GM19193 (cell line): Measurements from ENCODE around the gene STX17.

Experiments
- POLR2A ChIP-seq: IDR thresholded peaks from 4 replicates; pipeline ENCODE4 v1.6.1; 2011; ENCODE audit not compliant: insufficient read depth, insufficient read length; ENCODE audit errors: extremely low read depth

STX17 gene

GRCh38 chr9:99906403-99907207, at the start of gene STX17:
TSS of gene STX17 (plus strand) at chr9:99906654. CDS start at chr9:99915240, 8,586 bp downstream.
- TF ChIP-seq POLR2A: peak; percentile 87

GRCh38 chr9:99858087-99858486, 48.4 kb upstream of the STX17 start:
- no peak for TF ChIP-seq POLR2A

GRCh38 chr9:99859243-99859980, 47.0 kb upstream of the STX17 start:
- no peak for TF ChIP-seq POLR2A

GRCh38 chr9:99860266-99860665, 46.2 kb upstream of the STX17 start:
- no peak for TF ChIP-seq POLR2A

- no peak for TF ChIP-seq POLR2A
Measured at GRCh38 chr9:99863955-99864354, 42.5 kb upstream of the STX17 start.

- no peak for TF ChIP-seq POLR2A
Measured at GRCh38 chr9:99866398-99866797, 40.1 kb upstream of the STX17 start.

GRCh38 chr9:99867536-99867935, 38.9 kb upstream of the STX17 start:
- no peak for TF ChIP-seq POLR2A

- TF ChIP-seq POLR2A: no peak
Measured at GRCh38 chr9:99867968-99868367, 38.5 kb upstream of the STX17 start.

- no peak for TF ChIP-seq POLR2A
Measured at GRCh38 chr9:99868845-99869244, 37.6 kb upstream of the STX17 start.

- no peak for TF ChIP-seq POLR2A
Measured at GRCh38 chr9:99870126-99870525, 36.3 kb upstream of the STX17 start.

GRCh38 chr9:99873531-99873930, 32.9 kb upstream of the STX17 start:
- no peak for TF ChIP-seq POLR2A

GRCh38 chr9:99873943-99874584, 32.4 kb upstream of the STX17 start:
- TF ChIP-seq POLR2A: no peak

- no peak for TF ChIP-seq POLR2A
Measured at GRCh38 chr9:99876190-99876589, 30.3 kb upstream of the STX17 start.

GRCh38 chr9:99878651-99879050, 27.8 kb upstream of the STX17 start:
- TF ChIP-seq POLR2A: no peak

- no peak for TF ChIP-seq POLR2A
Measured at GRCh38 chr9:99881769-99882168, 24.7 kb upstream of the STX17 start.
